Esophagus squamous epithelium (tissue), 4 donors: ENCODE measurements around the gene FBXO22.

Experiments used
- CTCF ChIP-seq, 6 experiments: fragments of 450-650 bp in 4 of 6; fragments of 200-600 bp in 2 of 6; sonication (generic) in 2 of 6; IDR thresholded peaks; one replicate each; pipeline ENCODE4 v1.5.1; 2016 to 2019; ENCODE audit warnings: antibody characterized with exemption in 6 of 6, mild to moderate bottlenecking in 4 of 6, moderate library complexity in 4 of 6
- POLR2A ChIP-seq, 4 donors: fragments of 450-650 bp; IDR thresholded peaks; one replicate each; pipeline ENCODE4 v1.6.1; 2017; ENCODE audit warnings: antibody characterized with exemption in 4 of 4, mild to moderate bottlenecking in 4 of 4, moderate library complexity in 3 of 4

DNA sequence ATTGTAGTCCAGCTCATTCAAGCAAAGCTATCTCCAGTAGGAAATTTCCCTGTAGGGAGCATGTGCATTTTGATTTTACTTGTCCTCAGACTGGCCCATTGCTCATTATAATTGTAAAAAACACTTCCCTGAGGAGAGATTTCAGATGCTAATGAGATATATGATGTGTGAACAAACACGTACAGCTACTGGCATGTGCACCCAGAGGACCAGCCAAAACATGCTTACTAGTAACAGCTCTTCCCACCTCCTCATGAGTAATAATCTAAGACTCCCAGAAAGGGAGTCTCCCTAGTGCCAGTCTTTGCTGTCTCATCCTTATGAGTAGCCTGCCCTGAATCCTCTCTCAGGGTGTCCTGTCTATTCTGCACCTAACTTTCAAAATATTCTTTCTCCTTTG lies 43.4 kb downstream of the FBXO22 start:
- TF ChIP-seq CTCF (IDR thresholded peaks at IDR 0.05): no peak
- no peak for TF ChIP-seq POLR2A (IDR thresholded peaks at IDR 0.05)
